HL-60/S4 treated with phorbol 12-myristate 13-acetate at 8.2 ng/mL for 4 days and 3 days (cell line): Measurements from ENCODE around the gene CERS1.
"Not testable (repeated sequence)": the region's sequence is repeated elsewhere in the genome, so short reads cannot be mapped to it uniquely, and the experiment has no call there.

Experiments used
- in situ Hi-C: fragments of 300-500 bp; cut with MboI; formaldehyde crosslinking; loops from 2 replicates; pipeline ENCODE4 v1.15.0; 2022; ENCODE audit warnings: low sequenced_read_pairs

Gene CERS1

DNA sequence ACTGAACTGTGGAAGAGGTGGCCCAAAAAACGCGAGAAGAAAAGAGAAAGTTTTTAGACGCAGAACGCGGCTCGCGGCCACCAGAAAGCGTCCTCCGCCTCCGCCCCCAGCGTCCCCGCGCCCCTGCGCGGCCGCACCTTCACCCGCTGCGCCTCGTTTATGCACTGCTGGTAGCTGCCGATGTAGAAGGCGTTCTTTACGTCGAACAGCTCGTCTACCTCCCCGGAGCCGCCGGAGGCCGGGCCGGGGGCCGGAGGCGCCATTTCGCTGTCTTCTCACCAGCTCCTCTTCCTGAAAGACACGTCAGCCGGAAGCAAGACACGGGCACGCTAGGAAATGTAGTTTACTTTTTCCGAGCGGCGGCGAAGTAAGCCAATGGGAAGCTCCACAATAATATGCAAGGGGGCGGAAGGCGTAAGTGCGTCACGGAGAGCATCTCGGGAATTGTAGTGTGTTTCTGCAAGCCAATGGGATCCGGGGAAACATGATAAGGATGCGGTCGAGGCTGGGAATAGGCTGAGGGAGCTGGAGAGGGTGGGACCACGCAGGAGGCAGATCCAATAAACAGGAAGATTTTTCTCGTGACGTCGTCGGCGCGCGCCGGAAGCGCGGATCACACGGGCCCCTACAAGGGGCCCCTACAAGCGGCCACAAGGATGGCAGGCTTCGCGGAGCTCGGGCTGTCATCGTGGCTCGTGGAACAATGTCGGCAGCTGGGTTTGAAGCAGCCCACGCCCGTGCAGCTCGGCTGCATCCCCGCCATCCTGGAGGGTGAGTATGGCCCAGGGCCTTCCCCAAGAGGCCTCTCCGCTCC, 23.3 kb upstream of the CERS1 start, which contains the start of the genes COPE and DDX49:
TSS of gene COPE (minus strand) at position 302 of the 814 bp plus-strand sequence. CDS start at position 263, 39 bp downstream.
TSS of gene DDX49 (plus strand) at position 630 of the 814 bp plus-strand sequence. CDS start at position 657, 27 bp downstream.
- in situ Hi-C loops = no loop called here

DNA sequence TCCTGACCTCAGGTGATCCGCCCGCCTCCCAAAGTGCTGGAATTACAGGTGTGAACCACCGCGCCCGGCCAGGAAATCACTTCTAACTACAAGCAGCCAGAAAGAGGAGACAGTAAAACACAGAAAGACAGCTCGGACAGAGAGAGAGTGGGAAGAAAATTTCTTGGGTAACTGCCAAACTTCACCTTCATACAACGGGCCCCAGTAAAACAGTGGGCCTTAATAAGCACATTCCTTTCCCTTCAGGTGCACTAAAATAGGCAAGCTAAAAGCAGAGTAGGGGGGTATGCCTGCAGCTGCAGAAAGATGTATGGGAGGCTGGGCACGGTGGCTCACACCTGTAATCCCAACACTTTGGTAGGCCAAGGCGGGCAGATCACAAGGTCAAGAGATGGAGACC, 21.6 kb upstream of the CERS1 start:
- in situ Hi-C loops = not testable (repeated sequence)

- in situ Hi-C loops = no loop called here
These were observed 19.7 kb upstream of the CERS1 start for GRCh38 chr19:18915639-18916038.

DNA sequence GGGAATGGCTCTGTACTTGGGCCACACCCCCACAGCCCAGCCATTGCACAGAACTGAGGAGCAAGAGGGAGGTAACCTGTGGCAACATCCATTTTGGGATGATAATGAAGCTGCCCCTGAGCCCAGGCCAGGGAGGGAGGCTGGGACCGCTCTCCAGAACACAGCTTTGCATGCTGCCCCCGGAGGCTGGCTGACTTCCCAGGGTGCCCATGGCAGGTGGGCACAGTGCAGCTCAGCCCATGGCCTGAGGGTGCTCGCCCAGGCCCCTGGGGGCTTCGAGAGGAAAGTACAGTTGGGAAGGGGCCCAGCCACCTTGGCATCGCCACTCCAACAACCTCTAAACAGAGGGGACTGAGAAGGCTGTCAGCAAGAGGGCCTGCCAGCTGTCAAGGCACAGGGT, 17.5 kb upstream of the CERS1 start:
- in situ Hi-C loops = no loop called here

DNA sequence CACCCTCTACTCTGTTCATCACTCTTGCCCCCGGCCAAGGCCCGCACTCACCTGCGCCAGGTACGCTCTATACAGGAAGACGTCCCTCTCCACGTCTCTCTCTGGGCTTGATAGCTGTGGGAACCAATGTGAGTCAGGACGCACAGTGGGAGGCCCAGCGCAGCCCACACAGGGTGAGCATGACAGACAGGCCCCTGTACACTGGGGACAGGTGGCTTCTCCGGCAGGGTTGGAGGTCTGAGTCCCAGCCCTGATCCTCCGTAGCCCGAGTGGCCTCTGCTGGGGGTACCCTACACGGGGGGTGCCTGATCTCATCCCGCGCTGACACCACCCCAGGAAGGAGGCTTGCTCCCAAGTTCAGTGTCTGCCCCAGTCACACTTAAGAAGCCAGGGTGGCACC, 17.0 kb upstream of the CERS1 start:
- in situ Hi-C loops = no loop called here

DNA sequence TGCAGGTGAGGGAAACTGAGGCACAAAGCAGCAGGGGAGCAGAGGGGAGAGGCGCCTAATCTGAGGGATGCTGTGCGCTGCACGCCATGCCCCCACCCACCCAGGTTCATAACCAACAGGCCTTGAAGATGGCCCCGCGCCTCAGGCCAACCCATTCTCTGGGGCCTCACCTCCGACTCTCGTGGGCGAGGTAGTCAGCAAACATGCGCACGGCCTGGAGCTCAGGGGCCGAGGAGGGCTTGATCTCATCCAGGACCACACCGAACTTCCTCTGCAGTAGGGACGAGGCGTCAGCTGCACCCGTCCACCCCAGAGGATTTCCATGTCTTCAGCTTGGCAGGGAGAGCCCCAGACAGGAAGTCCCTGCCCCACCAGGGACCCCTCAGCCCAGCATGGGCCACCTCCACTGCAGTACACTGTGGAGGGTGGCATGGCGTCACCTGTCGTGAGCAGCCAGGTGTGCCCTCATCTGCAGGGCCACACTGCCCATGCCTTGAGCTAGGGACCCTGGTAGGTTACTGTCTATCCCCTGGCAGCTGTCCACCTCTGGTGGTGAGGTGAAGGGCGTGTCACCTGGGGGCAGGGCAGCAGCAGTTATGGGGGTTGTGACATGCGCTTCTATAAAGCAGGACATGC, 15.0 kb upstream of the CERS1 start:
- in situ Hi-C loops = no loop called here

GRCh38 chr19:18910010-18910409, 14.1 kb upstream of the CERS1 start:
- in situ Hi-C loops = no loop called here

- in situ Hi-C loops = no loop called here
These were observed 13.1 kb upstream of the CERS1 start for GRCh38 chr19:18908917-18909619.

DNA sequence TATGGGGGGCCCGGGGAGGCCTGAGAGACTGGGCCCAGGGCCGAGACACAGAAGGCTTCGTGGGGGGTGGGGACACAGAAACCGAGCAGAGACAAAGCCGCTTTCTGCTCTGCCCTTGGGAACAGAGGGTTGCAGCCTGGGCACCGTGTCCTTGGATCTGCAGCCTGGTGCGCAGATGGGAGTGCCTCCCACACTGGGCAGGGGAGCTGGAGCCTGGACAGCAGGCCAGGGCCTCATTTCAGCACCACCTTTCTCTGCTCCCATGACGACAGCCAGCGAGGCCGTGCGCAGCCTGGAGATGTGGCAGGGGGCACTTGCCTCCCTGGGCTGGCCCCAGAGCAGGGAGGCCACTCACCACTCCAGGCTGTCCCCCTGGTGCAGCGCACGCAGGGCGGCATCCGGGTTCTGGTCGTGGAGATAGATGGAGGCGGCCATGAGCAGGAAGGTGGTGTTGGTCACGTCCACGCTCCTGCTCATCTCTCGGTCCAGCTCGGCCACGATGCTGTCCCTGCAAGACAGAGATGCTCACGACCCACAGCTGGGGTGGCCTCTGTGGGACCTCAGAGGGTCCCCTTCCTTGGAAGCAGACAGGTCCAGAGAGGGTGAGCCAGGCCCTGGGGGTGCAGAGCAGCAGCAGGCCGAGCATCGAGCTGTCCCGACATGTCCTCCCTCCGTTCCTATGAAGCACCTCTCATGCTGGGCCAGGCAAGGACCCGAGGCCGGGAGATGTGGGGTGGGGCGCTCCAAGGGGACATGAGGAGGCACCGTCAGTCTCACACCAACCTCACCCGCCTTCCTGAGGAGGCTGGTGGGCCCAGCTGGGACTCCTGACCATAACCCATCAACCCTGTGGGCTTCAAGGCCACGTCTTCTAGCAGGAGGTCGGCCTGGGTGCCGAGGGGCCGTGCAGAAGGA, 10.9 kb upstream of the CERS1 start:
- in situ Hi-C loops = no loop called here

DNA sequence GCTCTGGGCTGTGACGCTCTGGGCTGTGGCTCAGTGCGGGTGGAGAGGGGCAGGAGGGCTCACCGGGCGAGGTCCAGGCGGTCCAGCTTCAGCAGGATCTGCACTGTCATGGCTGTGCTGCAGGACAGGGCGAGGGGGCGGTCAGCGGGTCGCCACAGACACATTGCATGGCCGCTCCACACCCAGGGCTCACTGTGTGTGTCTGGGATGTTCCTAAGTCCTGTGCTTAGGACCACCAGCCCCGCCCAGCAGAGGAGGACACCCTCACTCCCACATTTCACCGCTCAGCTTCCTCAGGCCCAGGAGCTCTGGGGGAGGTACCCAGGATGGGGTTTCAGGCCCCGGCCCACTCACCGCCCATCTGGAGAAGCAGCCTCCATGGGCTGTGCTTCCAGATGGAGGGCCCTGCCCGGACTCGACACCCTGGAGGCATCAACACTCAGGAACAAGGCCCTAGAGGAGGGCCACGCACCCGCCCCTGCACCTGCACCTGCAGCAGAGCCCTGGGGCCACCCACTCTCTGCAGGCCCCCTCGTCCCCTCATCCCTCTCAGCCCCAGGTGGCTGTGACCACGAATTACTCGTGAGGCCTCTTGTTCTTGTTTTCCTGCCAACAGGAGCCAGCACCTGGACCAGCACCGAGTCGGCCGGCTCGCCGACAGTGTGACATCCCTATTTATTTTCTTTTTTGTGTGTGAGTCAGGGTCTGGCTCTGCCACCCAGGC, 9.7 kb upstream of the CERS1 start:
- in situ Hi-C loops = no loop called here

GRCh38 chr19:18905058-18905456, 9.1 kb upstream of the CERS1 start:
- in situ Hi-C loops = no loop called here

DNA sequence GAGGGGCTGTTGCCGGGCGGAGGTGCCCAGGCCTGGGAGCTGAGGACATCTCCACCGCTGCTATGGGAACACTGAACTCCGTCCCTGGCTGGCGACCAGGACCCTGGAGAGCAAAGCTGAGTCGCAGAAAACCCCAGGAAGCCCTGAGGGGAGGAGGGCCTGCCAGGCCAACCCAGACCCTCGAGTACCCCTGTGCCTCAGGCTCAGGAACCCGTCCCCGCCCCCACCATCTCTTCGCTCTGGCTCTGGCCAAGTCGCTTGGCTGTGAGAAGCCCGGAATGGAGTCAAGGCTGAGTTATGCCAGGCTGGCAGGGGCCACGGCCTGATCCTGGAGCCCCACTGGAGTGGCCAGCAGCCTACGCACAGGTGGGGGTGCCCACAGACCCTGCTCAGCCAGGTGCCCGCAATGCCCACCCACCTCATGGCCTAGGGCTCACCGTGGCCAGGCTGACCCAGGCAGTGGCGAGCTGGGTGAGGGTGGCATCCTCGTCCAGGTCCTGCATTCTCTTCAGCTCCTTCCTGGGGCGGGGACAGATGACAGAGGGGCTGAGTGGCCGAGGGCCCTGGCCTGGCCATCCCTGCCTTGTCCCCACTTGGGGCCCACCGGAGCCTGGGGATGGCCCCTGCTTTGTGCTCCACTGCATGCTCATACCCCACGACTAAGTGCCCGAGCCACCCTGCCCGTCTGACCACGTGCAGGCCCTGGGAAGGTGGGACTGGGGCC, 8.5 kb upstream of the CERS1 start:
- in situ Hi-C loops = no loop called here

DNA sequence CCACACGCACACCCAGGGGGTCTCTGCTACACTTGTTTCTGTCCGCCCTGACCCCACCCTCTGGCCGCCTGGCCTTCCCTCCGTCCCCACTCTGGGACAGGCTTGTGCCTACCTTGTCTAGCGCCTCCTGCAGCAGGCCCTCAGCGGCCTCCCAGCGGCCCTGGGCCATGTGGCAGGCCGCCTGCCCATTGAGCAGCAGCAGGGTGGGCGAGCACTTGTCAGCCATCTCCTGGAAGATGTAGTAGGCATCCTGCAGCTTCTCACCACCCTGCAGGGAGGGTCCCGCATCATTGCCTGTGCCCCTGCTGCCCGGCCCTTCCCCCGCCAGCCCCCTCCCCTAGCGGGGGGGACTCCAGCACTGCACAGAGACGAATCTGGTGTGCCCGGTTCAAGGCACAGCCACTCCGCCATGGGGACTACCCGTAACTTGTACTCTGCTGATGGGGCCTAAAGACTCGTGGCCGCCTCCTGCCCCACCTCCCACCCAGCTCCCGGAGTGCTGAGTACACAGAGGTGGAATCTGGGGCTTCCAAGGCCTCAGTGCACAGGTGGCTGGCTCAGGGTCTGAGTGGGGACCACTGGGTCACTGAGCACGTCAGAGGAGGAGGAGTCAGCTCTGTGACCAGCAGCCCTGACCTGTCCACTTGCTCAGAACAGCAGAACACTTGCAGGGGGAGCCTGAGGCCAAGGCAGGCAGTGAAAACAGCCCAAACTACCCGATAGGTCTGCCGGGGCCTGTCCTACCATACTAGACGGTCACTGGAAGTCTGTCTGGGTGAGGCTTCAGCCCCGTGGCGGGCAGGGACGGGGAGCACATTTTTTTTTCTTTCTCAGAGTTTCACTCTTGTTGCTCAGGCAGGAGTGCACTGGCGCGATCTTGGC, 7.4 kb upstream of the CERS1 start:
- in situ Hi-C loops = no loop called here

DNA sequence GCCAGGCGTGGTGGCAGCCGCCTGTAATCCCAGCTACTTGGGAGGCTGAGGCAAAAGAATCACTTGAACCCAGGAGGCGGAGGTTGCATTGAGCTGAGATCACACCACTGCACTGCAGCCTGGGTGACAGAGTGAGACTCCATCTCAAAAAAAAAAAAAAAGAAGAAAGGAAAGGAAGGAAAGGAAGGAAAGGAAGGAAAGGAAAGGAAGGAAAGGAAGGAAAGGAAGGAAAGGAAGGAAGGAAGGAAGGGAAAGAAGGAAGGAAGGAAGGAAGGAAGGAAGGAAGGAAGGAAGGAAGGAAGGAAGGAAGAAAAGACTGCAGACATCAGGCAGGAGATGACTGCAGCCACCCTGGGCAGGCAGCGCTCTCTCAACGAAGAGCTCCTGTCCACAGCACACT, 6.6 kb upstream of the CERS1 start:
- in situ Hi-C loops = not testable (repeated sequence)

DNA sequence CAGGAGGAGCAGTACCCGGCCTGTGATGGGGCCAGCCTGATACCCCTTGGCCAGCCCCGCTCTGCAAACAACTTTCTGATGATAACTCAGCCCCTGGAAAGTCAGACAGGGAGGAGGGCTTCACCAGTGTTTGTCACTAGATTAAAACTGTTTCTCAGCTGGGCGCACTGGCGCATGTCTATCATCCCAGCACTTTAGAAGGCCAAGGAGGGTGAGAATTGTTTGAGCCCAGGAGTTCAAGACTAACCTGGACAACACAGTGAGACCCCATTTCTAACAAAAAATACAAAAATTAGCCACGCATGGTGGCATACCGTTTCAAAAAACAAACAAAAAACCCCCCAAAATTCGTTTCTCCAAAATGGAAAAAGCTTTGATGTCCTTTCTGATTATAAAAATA, 5.5 kb upstream of the CERS1 start:
- in situ Hi-C loops = no loop called here

DNA sequence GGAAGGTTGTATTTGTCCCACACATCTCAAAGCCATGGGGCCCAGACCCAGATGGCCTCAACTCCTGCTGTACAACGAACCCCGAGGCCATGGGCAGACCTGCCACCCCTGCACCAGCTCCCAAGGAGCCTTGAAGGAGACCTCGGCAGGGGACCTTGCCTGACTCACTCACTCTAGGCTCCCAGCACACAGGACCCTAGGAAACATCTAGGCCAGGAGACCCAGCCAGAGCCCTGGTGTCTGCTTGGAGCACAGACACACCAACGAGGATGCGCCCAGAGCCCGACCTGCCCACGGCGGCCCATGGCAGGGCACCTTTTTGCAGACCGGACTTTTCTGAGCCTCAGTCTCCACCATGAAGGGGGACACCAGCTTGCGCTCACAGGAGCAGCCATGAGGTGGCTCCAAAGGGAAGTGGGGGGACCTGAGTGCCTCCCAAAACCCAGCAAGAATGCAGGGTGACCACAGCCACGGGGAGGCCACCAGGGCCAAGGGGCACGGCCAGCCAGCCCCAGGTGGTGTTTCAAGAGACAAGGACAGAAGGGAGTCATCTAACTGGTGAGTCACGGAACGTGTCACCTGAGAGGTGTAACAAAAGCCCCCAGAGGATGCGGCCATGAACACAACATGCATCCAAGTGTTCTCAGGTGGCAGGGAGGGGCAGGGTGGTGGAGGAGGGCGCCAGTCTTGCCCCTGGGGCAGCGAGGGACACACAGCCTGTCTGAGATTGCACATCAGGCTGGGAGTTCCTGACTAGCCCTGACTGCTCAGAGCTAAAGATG, 4.9 kb upstream of the CERS1 start:
- in situ Hi-C loops = no loop called here
